HCT116 (cell line): ENCODE results near the gene S1PR3. TPM values are rescaled to one million over a fixed set of nuclear protein-coding genes. Genes with fewer than 3 reads are reported as not detected.

ENCODE experiments used
- ATAC-seq: fragments of 200-7000 bp; cut with Tn5 transposase; 2 replicates; pipeline ENCODE4 v1.9.1; 2020; ENCODE audit warnings: mild to moderate bottlenecking, moderate library complexity
- BruUV-seq: library from RNA; stranded (reverse); fragments of 400-500 nt; replicated peaks from 2 replicates; lab custom pipeline; 2021; lab: Mats Ljungman, UMichigan
- CTCF ChIA-PET: fragments of 300-600 bp; sonication (Branson Sonifier 250); formaldehyde crosslinking; loops from one replicate; lab custom pipeline; 2021; ENCODE audit warnings: antibody characterized with exemption; lab: Charles Lee
- POLR2A ChIA-PET: fragments of 300-600, 350-600 bp; sonication (Branson Sonifier 250); formaldehyde crosslinking; loops from one replicate; lab custom pipeline; 2021; ENCODE audit warnings: antibody characterized with exemption; lab: Charles Lee
- RAD21 ChIA-PET, 2 experiments: fragments of 300-600 bp; sonication (Branson Sonifier 250); formaldehyde crosslinking; loops; one replicate each; lab custom pipeline; 2023; ENCODE audit warnings: low total read pairs in 2 of 2; ENCODE audit not compliant: uncharacterized antibody in 2 of 2, unreplicated experiment in 2 of 2, low non-redundant PET in 1 of 2; lab: Charles Lee
- DNase-seq: peaks from one replicate; pipeline ENCODE4 v3.0.0-alpha.2; 2010; ENCODE audit warnings: low read depth, low spot score
- H2AFZ ChIP-seq: fragments of 200-600 bp; shearing (Covaris generic), sonication (generic); 2 replicates; pipeline ENCODE4 v1.6.1; 2017; ENCODE audit warnings: low read depth, mixed run types, mixed read lengths, antibody characterized with exemption, low read length; ENCODE audit not compliant: poor library complexity, severe bottlenecking
- H3K27ac ChIP-seq: 2 replicates; pipeline ENCODE4 v1.5.1; 2012; ENCODE audit warnings: low read depth, low read length
- H3K27me3 ChIP-seq: fragments of 200-600 bp; sonication (generic); 2 replicates; pipeline ENCODE4 v1.6.1; 2016; ENCODE audit warnings: mixed run types, low read length, mixed read lengths; ENCODE audit not compliant: insufficient read depth
- H3K36me3 ChIP-seq, 2 experiments: fragments of 200-500 bp in 1 of 2; fragments of 200-600 bp in 1 of 2; sonication (Bioruptor generic) in 1 of 2; sonication (generic) in 1 of 2; 2 replicates each; pipeline versions ENCODE4 v1.5.1 to v1.6.1; 2014 to 2016; ENCODE audit warnings: low read length in 2 of 2, inconsistent platforms in 1 of 2, mixed read lengths in 1 of 2, mixed run types in 1 of 2; ENCODE audit not compliant: insufficient read depth in 2 of 2, control insufficient read depth in 1 of 2
- H3K4me1 ChIP-seq, 2 experiments: fragments of 200-600 bp in 1 of 2; sonication (generic) in 1 of 2; 2 replicates each; pipeline versions ENCODE4 v1.5.1 to v1.6.1; 2012 to 2017; ENCODE audit warnings: low read length in 2 of 2, inconsistent platforms in 1 of 2, mild to moderate bottlenecking in 1 of 2, mixed read lengths in 1 of 2, mixed run types in 1 of 2, moderate library complexity in 1 of 2; ENCODE audit not compliant: insufficient read depth in 2 of 2, control insufficient read depth in 1 of 2
- H3K4me2 ChIP-seq: fragments of 200-600 bp; sonication (generic); 2 replicates; pipeline ENCODE4 v1.6.1; 2017; ENCODE audit warnings: mixed run types, low read length, mixed read lengths
- H3K4me3 ChIP-seq, 2 experiments: fragments of 200-600 bp in 1 of 2; sonication (generic) in 1 of 2; replicated peaks in 1 of 2; 2 replicates each; pipeline ENCODE4 v1.5.1; 2011 to 2016; ENCODE audit warnings: low read length in 2 of 2, control low read depth in 1 of 2, low read depth in 1 of 2, mild to moderate bottlenecking in 1 of 2, mixed read lengths in 1 of 2, mixed run types in 1 of 2
- H3K79me2 ChIP-seq: fragments of 200-600 bp; sonication (generic); 2 replicates; pipeline ENCODE4 v1.6.1; 2017; ENCODE audit warnings: mild to moderate bottlenecking, mixed run types, low read length, moderate library complexity, mixed read lengths; ENCODE audit not compliant: insufficient read depth
- H3K9ac ChIP-seq: fragments of 200-600 bp; sonication (generic); 2 replicates; pipeline ENCODE4 v1.6.1; 2016; ENCODE audit warnings: low read length, mixed read lengths
- H3K9me2 ChIP-seq: fragments of 200-600 bp; sonication (generic), shearing (Covaris generic); 2 replicates; pipeline ENCODE4 v1.6.1; 2017; ENCODE audit warnings: mixed run types, mild to moderate bottlenecking, moderate library complexity; ENCODE audit not compliant: insufficient read depth
- H3K9me3 ChIP-seq, 2 experiments: fragments of 200-500 bp in 1 of 2; fragments of 200-600 bp in 1 of 2; sonication (Bioruptor generic) in 1 of 2; sonication (generic) in 1 of 2; 2 replicates each; pipeline ENCODE4 v1.6.1; 2014 to 2017; ENCODE audit warnings: low read length in 2 of 2, mixed read lengths in 2 of 2, inconsistent platforms in 1 of 2, low read depth in 1 of 2, mild to moderate bottlenecking in 1 of 2, mixed run types in 1 of 2, moderate library complexity in 1 of 2; ENCODE audit not compliant: control insufficient read depth in 1 of 2, insufficient read depth in 1 of 2
- H4K20me1 ChIP-seq: fragments of 200-600 bp; sonication (generic), shearing (Covaris generic); 2 replicates; pipeline ENCODE4 v1.6.1; 2017; ENCODE audit warnings: mixed run types, mild to moderate bottlenecking, moderate library complexity; ENCODE audit not compliant: insufficient read depth
- CEBPB ChIP-seq: IDR thresholded peaks from 2 replicates; pipeline ENCODE4 v1.6.1; 2012; ENCODE audit warnings: low read depth
- CTCF ChIP-seq, 3 experiments: fragments of 200-600 bp in 1 of 3; sonication (generic) in 1 of 3; IDR thresholded peaks in 2 of 3; conservative IDR thresholded peaks in 1 of 3; 2 replicates each; pipeline ENCODE4 v1.5.1; 2012 to 2017; ENCODE audit warnings: low read depth in 2 of 3, low read length in 2 of 3, antibody characterized with exemption in 1 of 3, borderline replicate concordance in 1 of 3, control low read depth in 1 of 3, mild to moderate bottlenecking in 1 of 3, mixed read lengths in 1 of 3, mixed run types in 1 of 3, moderate library complexity in 1 of 3; ENCODE audit not compliant: insufficient read depth in 1 of 3
- EGR1 ChIP-seq: IDR thresholded peaks from 2 replicates; pipeline ENCODE4 v1.6.1; 2012; ENCODE audit warnings: low read depth
- EZH2phosphoT487 ChIP-seq: fragments of 200-600 bp; IDR thresholded peaks from 2 replicates; pipeline ENCODE4 v1.6.1; 2018; ENCODE audit warnings: antibody characterized with exemption, borderline replicate concordance
- FOSL1 ChIP-seq: IDR thresholded peaks from 2 replicates; pipeline ENCODE4 v1.6.1; 2012; ENCODE audit warnings: low read depth
- MAX ChIP-seq: IDR thresholded peaks from 2 replicates; pipeline ENCODE4 v1.6.1; 2012
- RAD21 ChIP-seq: IDR thresholded peaks from 2 replicates; pipeline ENCODE4 v1.6.1; 2012; ENCODE audit warnings: low read depth, mild to moderate bottlenecking
- REST ChIP-seq: IDR thresholded peaks from 2 replicates; pipeline ENCODE4 v1.6.1; 2012; ENCODE audit warnings: low read depth
- SIN3A ChIP-seq: IDR thresholded peaks from 2 replicates; pipeline ENCODE4 v1.6.1; 2012; ENCODE audit warnings: low read depth
- SRF ChIP-seq: IDR thresholded peaks from 2 replicates; pipeline ENCODE4 v1.6.1; 2012; ENCODE audit warnings: low read depth
- intact Hi-C: fragments of 100-400 bp; cut with micrococcal nuclease; formaldehyde crosslinking; loops from 2 replicates; pipeline ENCODE4 v1.10.0; 2022
- total RNA-seq: library from RNA; stranded (reverse); gene quantifications from one replicate; pipeline ENCODE4 v1.2.1, GENCODE V29; 2021; ENCODE audit not compliant: unreplicated experiment

The S1PR3 gene
- total RNA-seq, 1 experiment from 2014 or later = 0.07 TPM

- Histone ChIP-seq H3K9me2 (no peaks in the 10 kb centered on the region), H3K4me2 (no peak overlapping the region), H2AFZ (no peak overlapping the region), H3K27ac (no peak overlapping the region), H3K4me1 (no peaks in the 10 kb centered on the region), H4K20me1 (no peaks in the 10 kb centered on the region), H3K36me3 (no peaks in the 10 kb centered on the region), H3K9ac (no peak overlapping the region), H3K79me2 (no peaks in the 10 kb centered on the region), H3K4me3 (no peak overlapping the region), H3K27me3 (no peaks in the 10 kb centered on the region; the same call in 1 of the 2 replicates), H3K9me3 (no peaks in the 10 kb centered on the region)
- ATAC-seq (no peak), DNase-seq (no peak)
- intact Hi-C loops = loop anchor here (10.0 kb wide), 1 partner anchor 237 kb away; no protein-coding TSS in a partner anchor
- POLR2A ChIA-PET = no interaction called here
- CTCF ChIA-PET = no interaction called here
- RAD21 ChIA-PET = no interaction called here
- no TSS peak for BruUV-seq
- TF ChIP-seq CEBPB = no peak
- no peak for TF ChIP-seq RAD21
- no peak for TF ChIP-seq SRF
- no peak for TF ChIP-seq EZH2phosphoT487
- no peak for TF ChIP-seq FOSL1
- TF ChIP-seq CTCF (IDR thresholded peaks at IDR 0.05 in 2 of 3, conservative IDR thresholded peaks at IDR 0.05 in 1 of 3; ENCODE audit: borderline replicate concordance in 1 of 3, insufficient read depth in 1 of 3, low read depth in 2 of 3, low read length in 2 of 3) = no peak
- TF ChIP-seq MAX = no peak
- TF ChIP-seq EGR1 = no peak
- no peak for TF ChIP-seq SIN3A
- TF ChIP-seq REST = no peak
Observed at GRCh38 chr9:89037891-89038290, 46.6 kb downstream of the S1PR3 start.
